AG20443 (cell line): ENCODE data around the gene SEMA6A.

Experiments used
- DNase-seq: peaks from one replicate; pipeline ENCODE4 v3.0.0; 2012; ENCODE audit warnings: low spot score, mixed read lengths

The SEMA6A gene

DNA sequence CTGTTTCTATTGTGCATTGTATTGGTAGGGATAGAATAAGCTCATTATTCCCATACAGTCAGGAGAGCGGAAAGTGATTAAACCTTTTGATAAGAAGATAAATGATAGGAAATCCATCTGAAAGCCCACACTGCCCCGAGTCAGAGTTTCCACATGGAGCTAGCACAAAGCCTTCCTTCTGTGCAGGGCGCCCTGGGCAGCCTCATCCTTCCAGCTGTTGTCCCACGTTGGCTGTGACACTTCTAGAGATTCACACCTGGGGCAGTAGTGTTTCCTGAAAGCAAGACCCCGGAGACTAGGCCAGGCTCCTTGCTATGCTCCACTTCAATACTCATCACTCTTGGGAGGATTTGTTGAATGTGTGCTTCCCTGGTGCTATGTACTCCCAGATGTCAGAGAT, 172.4 kb downstream of the SEMA6A start:
- DNase-seq = no peak

DNA sequence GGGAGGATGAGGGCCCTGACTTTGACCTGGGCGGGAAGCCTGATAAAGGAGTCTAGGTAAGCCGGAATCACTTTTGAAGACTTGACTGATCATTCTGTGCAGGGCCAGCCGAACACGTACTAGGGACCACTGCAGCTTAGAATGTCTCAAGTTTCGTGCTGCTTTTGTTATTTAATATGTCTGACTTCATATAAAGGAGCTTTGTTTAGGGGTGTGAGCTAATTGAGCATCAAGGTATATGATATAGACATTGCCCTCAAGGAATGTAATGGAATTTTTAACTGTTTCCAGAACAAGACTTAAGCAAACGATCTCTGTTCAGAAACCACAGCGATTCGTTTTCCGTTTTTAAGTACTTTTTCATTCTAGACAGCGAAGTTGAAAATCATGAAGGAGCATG, 173.0 kb downstream of the SEMA6A start:
- no peak for DNase-seq

DNA sequence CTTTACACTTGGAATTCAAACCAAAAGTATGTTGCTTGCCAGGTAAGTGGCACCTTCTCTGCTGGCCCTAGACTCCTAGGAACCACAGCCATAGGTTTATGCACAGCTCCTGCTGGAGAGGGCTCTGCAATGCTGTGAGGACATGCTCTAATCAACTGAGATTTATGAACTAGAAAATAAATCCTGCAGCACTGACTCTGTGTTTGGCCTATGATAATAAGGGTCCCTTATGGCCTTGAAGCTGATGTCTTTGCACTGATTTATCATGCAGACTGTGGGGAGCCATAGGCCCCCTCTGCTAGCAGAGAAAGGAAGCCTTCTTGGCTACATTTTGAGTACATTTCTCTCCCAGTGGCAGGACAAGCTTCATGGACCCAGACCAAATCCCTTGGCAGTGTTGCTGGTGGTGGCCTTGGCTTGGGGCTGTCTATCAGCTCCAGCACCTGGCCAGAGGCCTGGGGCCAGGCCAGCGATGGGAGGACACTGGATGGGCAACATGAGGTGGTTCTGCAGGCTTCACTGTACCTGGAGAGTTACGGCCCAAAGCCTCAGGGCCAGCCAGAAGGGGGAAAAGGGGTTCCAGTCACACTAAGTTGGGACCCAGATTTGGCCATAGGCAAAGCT, 178.0 kb downstream of the SEMA6A start:
- no peak for DNase-seq

DNA sequence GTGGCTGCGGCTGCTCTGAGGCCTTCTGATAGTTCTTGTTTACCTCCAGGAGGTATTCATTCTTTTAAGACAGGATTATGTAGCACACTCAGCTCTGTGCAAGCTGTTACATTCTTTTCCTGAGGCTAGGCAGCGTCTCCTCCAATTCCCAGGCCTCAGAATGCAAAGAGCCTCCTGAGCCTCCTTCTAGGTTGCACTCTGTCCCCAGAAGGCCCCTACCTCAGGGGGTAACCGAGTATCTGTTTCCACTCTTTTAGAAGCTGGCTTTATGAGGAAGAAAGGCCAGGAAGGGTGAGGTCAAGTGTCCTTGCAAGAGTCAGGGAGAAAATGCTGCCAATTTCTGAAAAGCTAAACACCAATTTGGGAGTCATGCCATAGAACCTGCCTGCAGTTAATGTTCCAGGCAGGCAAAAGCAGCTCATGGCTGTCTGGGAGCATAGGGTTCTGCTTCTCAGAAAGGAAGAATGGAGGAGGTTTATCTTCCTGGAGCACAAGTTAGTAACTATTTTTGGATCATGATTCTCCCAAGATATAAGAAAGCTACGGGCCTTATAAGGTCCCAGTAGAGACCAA, 178.9 kb downstream of the SEMA6A start:
- DNase-seq = no peak

DNA sequence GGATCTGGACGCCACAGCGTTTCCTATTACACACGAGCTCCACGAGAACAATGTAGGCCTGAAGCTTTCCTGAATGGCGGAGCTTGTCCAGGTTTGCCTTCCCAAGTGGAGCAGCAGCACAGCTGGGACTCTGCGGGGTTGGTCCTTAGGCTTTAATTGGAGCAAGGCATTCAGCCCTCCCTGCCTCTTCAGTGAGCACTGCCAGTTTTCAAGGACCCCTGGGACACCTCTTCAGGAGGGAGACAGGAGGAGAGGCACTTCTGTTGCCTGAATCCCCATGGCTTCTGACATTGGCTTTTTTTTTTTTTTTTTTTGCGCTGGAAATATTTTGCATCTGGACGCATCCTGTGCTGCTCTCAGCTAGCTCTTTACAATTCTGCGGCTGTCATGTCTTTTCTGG, 179.4 kb downstream of the SEMA6A start:
- no peak for DNase-seq

DNA sequence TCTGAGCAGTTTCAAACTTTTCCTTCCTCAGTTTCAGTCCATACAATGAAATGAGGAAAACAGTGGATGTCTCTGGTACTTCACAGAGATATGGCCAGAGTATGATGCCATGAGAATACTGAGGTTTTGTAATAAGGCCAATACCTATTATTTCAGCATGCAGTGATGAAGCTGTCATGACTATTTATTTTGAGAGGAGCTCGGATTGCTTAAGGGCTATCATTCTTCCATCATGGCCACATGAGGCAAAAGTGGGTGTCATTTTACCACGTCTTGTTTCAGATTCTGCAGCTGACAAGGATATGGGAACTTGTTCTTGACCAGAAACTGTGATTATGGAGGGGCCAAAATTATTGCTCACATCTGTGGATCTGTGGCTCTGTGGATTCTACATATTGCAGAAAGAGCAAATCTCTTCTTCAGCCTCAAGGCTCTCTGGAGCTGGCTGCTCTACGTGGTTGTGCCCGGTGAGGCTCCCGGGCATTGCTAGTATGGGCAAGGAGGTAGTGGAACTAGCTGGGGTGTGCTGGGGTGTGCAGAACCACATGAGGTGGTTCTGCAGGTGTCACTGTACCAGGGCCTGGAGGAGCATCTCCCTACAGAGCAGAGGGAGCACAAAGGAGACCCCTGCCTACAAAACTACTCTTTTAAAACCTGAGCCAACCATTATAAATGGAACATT, 180.3 kb downstream of the SEMA6A start:
- DNase-seq = no peak
